ENCODE measurements around the gene NIT1. TPM values are rescaled to one million over a fixed set of nuclear protein-coding genes. Genes with fewer than 3 reads are reported as not detected.

Gene NIT1, protein sequence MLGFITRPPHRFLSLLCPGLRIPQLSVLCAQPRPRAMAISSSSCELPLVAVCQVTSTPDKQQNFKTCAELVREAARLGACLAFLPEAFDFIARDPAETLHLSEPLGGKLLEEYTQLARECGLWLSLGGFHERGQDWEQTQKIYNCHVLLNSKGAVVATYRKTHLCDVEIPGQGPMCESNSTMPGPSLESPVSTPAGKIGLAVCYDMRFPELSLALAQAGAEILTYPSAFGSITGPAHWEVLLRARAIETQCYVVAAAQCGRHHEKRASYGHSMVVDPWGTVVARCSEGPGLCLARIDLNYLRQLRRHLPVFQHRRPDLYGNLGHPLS
- 29.0 to 32.1 TPM (median 29.6 TPM) in 5 replicates for total RNA-seq (2022; extraction: Qiagen RNA extraction)

DNA sequence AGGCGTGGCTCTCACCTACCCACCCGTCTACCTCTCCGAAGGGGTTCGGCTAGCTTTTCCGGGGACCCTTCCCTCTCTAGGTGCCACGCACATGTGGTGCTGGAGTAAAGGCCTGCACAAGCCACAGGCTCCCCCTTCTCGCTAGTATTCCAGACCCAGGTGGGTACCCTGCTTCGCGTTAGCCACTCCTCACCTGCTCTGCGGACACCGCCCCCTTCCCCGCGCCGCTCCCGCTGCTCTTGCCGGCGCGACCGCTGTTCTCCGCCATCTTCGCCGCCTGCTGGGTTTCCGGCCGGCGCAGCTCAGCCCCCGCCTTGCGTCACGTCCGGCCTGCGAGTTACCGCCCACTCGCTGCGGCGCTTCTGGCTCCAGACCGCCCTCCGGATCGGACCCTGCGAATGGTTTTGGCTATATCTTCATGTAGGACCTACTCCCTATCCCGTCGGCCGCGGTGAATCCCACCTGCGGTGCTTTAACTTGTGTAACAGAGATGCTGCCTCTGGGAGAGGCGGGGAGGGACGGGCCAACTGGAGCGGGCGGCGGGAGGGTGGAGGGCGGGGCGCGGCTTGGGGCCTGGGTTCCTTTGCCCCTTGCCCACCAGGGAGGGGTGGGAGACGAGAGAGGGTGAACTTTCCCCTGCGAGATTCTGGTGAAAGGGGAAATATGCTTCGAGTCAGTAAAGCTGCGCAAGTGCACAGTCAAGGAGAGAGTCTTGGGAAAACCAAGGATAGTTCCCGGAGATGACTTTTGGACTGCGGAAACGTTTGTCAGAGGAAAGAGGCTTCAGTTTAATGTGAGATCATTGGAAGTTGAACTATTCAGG is at the start of gene NIT1, which contains the start of gene PFDN2:
Gene NIT1 (plus strand): TSS at position 347 of the 823 bp plus-strand sequence. CDS start 72 bp downstream, at position 419.
Gene PFDN2 (minus strand): TSS at position 279 of the 823 bp plus-strand sequence. CDS start 11 bp downstream, at position 268.

DNA sequence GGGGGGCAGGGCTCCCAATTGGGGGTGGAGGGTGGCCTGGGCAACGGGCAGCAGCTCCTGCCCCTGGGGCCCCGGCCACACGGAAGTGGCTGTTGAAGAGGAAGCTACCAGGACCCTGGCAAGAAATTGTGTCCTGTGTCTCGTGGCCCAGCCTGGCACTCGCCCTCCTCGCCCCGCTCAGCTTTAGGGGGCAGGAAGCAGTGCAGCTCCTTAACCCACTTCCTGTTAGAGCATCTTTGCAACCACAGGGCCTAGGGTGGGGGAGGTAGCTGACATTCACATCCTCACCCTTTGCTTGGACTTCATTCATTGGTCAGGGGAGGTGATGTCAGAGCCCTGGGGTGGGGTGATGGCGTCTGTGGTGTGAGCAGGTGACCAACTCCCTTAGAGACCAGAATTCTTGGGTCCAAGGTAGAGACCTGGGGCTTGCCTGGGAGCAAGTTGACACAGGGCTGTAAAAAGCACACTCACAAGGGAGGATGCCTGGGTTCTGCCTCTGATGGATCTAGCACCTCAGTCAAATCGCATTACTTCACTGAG is 48.1 kb upstream of the NIT1 start, which contains the start of gene ARHGAP30:
Gene ARHGAP30 (minus strand): TSS at position 161 of the 540 bp plus-strand sequence. CDS start 267 bp downstream, outside the sequence.

DNA sequence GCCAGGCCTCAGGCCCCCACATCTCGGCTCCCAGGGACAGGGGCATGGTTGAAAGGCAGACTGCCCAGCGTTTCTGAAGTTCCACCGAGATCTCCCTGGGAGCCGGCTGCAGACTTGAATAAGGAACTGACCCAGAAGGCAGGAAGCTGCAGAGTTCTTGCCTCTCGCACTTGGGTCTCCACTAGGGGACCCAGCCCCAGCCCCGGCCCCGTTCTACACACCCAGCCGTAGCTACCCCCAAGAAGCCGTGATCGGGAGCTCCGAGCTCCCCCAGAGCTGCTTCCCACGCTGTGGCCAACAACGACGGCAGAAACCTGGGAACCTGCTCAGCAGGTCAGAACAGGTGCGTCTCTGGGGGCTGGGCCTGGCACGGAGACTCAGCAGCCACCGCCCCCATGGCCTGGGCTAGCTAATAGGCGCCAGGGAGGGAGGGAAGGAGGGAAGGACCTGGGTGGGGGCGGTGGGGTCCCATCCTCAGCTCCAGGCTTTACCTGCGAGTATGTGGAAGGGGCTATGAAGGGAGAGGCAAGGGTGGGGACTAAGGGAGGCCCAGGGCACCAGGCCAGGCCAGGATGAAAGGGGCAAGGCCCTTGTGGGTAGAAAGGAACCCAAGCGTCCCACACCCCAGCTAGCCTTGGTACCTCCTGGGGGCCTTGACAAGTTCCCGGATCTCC is 28.5 kb upstream of the NIT1 start, which contains the start of gene NECTIN4:
Gene NECTIN4 (minus strand): TSS at position 308 of the 674 bp plus-strand sequence. CDS start 262 bp downstream, at position 46.

DNA sequence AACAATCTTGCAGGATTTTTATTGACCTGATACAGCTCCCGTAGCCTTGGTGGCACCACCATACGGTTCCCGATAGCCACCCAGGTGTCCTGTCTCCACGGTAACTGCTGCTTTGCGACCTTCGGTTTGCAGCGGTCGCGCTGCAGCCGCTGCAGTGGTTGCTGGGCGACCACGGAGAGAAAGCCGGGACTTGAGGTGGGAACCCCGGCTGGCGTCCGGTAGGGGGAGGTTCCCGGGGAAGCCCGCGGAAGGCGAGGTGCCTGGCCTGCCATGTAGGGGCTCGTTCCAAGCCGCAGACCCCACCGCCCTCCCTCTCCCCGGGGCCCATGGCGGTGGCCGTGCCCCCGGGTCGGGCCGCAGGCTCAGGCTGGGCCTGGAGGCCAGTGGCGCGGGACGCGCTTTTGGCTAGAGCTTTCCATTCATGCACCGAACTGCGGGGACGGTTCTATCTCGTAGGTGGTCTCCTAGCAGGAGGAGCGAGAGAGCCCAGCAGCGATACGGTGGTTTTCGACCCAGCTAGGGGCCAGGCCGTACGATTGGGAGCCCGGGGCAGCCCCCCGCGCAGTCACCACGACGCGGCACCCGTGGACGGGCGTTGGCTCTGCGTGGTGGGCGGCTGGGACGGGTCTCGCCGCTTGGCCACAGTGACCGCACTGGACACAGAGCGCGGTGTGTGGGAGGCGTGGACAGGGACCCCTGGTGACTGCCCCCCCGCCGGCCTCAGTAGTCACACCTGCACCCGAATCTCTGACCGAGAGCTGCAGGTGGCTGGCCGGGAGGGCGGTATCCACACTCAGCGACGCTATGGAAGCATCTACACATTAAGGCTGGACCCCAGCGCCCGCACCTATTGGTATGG is 19.5 kb upstream of the NIT1 start, which contains the start of gene KLHDC9:
Gene KLHDC9 (plus strand): TSS at position 152 of the 859 bp plus-strand sequence. CDS start 175 bp downstream, at position 327.

DNA sequence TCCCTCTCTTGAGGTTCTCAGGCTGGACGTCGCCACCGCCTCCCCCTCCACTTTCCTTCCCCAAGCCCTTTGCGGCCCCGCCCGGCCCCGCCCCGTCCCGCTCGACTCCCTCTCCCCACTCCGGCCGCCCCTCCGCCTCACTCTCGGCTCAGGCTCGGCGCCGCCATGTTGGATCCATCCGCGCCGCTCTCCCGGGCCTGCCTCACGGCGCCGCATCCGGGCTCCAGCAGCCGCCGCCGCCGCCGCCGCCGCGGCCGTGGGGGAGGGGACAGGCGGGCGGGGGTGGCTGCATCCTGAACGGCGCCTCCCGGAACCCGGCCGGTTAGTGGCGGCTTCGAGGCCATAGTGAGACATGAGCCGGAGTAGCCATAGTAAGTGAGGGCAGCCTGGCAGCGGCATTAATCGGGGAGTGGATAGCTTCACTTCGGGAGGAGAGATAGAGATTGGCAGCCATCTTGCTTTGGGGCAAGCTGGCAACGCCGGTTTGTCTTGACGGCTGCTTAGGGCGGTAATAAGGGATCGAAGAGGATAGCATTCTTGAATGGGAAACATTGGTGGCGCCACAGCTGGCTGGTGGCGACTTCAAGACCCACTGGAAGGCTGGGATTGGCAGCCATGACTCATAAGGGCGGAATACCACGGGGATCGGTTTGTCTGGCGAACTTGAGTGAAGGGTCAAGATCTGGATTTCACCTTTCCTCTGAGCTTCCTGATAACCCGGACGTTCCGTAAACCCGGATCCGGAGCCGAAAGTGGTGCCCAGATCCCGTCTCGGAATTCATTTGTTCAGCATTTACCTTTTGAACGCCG is 14.7 kb downstream of the NIT1 start, which contains the start of gene DEDD:
Gene DEDD (minus strand): TSS at position 258 of the 810 bp plus-strand sequence. CDS start 8,205 bp downstream, outside the sequence.

DNA sequence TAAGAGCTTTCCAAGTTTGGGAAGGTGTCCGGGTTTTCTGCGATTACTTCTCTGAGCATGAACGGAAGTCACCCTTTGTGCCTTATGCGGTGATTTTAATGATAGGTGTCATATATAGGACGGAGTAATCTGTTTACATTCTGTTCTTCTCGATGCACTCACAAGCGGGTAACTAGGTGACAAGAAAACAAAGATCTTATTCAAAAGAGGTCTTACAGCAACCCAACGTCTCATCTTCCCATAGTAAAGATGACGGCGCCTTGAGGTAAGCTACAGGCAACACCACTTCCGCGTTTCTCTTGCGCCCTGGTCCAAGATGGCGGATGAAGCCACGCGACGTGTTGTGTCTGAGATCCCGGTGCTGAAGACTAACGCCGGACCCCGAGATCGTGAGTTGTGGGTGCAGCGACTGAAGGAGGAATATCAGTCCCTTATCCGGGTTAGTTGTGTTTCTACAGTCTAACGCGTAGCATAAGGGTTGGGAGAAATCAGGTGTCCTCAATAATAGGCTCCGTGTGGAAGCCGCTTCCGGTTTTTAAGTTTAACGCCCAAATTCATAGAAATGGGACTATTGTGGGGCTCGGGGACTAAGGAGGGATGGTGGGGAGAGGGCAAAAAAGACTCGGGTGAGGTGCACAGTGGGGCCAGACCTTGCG is 35.9 kb downstream of the NIT1 start, which contains the start of gene UFC1:
Gene UFC1 (plus strand): TSS at position 297 of the 656 bp plus-strand sequence. CDS start 20 bp downstream, at position 317.

DNA sequence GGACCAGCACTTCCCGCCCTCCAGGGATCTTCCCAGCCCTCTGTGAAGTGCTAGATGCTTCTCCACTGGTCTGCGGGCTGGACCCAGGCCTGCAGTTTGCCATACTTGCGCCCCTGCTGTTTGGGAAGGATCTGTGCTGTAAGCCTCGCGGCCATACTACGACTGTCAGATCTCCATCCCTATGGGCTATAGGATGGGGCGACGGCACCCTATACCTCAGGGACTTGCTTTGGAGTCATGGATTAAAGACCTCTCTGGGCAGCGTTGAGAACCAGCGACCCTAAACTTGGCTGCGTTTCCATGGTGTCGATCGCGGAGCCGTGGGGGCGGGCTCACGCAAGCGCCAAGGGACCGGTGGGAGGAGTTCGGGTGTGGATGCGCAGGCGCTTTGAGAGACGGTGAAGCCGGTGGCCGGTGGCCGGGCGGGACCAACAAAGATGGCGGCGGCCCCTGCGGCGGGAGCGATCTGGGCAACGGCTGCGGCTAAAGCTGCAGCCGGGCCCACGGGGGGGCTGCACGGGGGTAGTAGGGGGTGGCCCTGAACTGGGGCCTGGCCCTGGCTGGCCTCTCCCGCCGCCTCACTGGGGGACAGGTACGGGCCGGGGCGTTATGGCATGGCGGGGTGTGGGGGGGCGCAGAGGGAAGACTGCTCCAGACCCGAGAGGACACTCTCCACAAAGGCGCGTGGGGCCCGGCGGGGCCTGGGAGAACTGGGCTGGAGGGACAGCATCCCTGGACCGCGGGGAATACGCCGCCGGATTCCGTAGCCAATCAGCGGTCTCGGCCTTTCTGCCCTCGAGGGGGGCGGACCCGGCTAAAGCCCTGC is 41.4 kb downstream of the NIT1 start, which contains the start of gene USP21:
Gene USP21 (plus strand): TSS at position 414 of the 826 bp plus-strand sequence. CDS start 1,141 bp downstream, outside the sequence.

DNA sequence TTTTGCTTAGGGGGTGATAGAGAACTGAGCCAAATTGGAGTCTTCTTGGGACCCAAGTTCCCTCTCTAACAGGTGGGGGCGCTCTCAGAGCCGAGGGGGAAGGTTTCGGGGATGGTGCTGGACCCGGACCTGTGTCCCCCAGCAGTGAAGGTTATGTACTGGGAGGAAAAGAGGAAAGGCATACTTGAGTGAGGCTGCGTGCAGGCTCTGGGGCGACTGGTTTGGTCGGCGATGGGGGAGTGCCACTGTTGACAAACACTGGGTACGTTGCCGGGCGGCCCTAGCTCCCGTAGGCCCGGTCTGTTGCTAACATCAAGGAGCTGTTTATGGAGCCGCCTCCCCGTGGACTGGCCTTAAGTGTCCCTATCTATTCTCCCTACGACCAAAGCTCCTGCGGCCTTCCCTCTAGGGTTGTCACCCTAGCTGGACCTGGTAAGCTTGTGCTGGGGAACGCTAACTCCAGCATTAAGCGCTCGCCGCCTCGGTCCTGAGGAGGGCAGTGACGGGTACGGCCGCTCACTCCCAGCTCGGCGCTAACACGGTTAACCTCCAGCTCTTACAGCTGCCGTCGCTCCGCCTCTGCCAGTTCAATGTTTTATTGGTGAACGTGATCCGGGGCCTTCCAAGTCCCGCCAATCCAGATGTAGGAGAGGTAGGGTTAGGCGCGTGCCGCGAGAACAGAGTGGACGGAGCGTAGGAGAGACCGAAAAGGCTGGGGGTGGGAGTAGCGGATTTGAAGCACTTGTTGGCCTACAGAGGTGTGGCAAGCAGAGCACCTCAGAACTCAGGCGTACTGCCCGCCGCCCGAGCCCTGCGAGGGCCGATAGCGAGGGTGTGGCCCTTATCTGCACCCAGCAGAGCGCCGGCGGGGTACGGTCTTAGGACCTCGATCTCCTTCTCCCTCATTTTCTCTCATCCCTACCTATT is 48.1 kb downstream of the NIT1 start, which contains the start of gene PPOX:
Gene PPOX (plus strand): TSS at position 685 of the 927 bp plus-strand sequence. CDS start 422 bp downstream, outside the sequence.

Other genes with a start within 250 kb of the NIT1 start
- gene ITLN1, start 232.9 kb upstream of the NIT1 start, total RNA-seq (2022; extraction: Qiagen RNA extraction) = not detected in 5 replicates
- gene ITLN2, start 163.3 kb upstream of the NIT1 start, total RNA-seq (2022; extraction: Qiagen RNA extraction) = 0.55 to 0.85 TPM (median 0.62 TPM) in 5 replicates
- 50.8 to 59.9 TPM (median 55.2 TPM) in 5 replicates for gene F11R, start 97.0 kb upstream of the NIT1 start, total RNA-seq (2022; extraction: Qiagen RNA extraction)
- gene TSTD1, start 79.1 kb upstream of the NIT1 start, total RNA-seq (2022; extraction: Qiagen RNA extraction) = 0.25 TPM in 2 of 5 replicates, not detected in the others
- 44.5 to 55.8 TPM (median 49.0 TPM) in 5 replicates for gene USF1, start 72.1 kb upstream of the NIT1 start, total RNA-seq (2022; extraction: Qiagen RNA extraction)
- gene ARHGAP30, start 48.2 kb upstream of the NIT1 start, total RNA-seq (2022; extraction: Qiagen RNA extraction) = 0.06 to 0.14 TPM (median 0.07 TPM) in 5 replicates
- 1.5 to 2.2 TPM (median 1.9 TPM) in 5 replicates for gene NECTIN4, start 28.5 kb upstream of the NIT1 start, total RNA-seq (2022; extraction: Qiagen RNA extraction)
- 1.0 to 2.7 TPM (median 1.5 TPM) in 5 replicates for gene KLHDC9, start 19.7 kb upstream of the NIT1 start, total RNA-seq (2022; extraction: Qiagen RNA extraction)
- 95.5 to 125 TPM (median 108 TPM) in 5 replicates for gene PFDN2, start 68 bp upstream of the NIT1 start, total RNA-seq (2022; extraction: Qiagen RNA extraction)
- gene DEDD, start 14.6 kb downstream of the NIT1 start, total RNA-seq (2022; extraction: Qiagen RNA extraction) = 29.6 to 36.1 TPM (median 32.2 TPM) in 5 replicates
- gene UFC1, start 35.9 kb downstream of the NIT1 start, total RNA-seq (2022; extraction: Qiagen RNA extraction) = 81.6 to 150 TPM (median 92.8 TPM) in 5 replicates
- 16.9 to 25.7 TPM (median 21.1 TPM) in 5 replicates for gene USP21, start 41.4 kb downstream of the NIT1 start, total RNA-seq (2022; extraction: Qiagen RNA extraction)
- gene PPOX, start 48.3 kb downstream of the NIT1 start, total RNA-seq (2022; extraction: Qiagen RNA extraction) = 12.2 to 19.4 TPM (median 15.1 TPM) in 5 replicates
- 20.4 to 27.7 TPM (median 25.8 TPM) in 5 replicates for gene B4GALT3, start 59.4 kb downstream of the NIT1 start, total RNA-seq (2022; extraction: Qiagen RNA extraction)
- gene ADAMTS4, start 80.9 kb downstream of the NIT1 start, total RNA-seq (2022; extraction: Qiagen RNA extraction) = 0.02 TPM in 1 of 5 replicates, not detected in the others
- gene NDUFS2, start 84.3 kb downstream of the NIT1 start, total RNA-seq (2022; extraction: Qiagen RNA extraction) = 77.6 to 93.0 TPM (median 83.3 TPM) in 5 replicates
- gene FCER1G, start 97.2 kb downstream of the NIT1 start, total RNA-seq (2022; extraction: Qiagen RNA extraction) = 0.28 to 0.54 TPM (median 0.34 TPM) in 3 of 5 replicates, not detected in the others
- not detected in 5 replicates for gene APOA2, start 105.5 kb downstream of the NIT1 start, total RNA-seq (2022; extraction: Qiagen RNA extraction)
- 10.0 to 12.8 TPM (median 11.8 TPM) in 5 replicates for gene TOMM40L, start 108.0 kb downstream of the NIT1 start, total RNA-seq (2022; extraction: Qiagen RNA extraction)
- not detected in 5 replicates for gene NR1I3, start 120.1 kb downstream of the NIT1 start, total RNA-seq (2022; extraction: Qiagen RNA extraction)
- gene PCP4L1, start 140.6 kb downstream of the NIT1 start, total RNA-seq (2022; extraction: Qiagen RNA extraction) = not detected in 5 replicates
- 0.09 to 0.43 TPM (median 0.27 TPM) in 4 of 5 replicates, not detected in the other for gene MPZ, start 191.9 kb downstream of the NIT1 start, total RNA-seq (2022; extraction: Qiagen RNA extraction)
- gene SDHC, start 196.3 kb downstream of the NIT1 start, total RNA-seq (2022; extraction: Qiagen RNA extraction) = 236 to 250 TPM (median 242 TPM) in 5 replicates
- 0.19 to 0.32 TPM (median 0.24 TPM) in 3 of 5 replicates, not detected in the others for gene CFAP126, start 249.8 kb downstream of the NIT1 start, total RNA-seq (2022; extraction: Qiagen RNA extraction)